SH-SY5Y (cell line): Measurements from ENCODE around the gene MDFI.

Experiments used
- GATA2 ChIP-seq: IDR thresholded peaks from 2 replicates; pipeline ENCODE4 v1.6.1; 2011; ENCODE audit warnings: mild to moderate bottlenecking, low read depth, low read length
- GATA3 ChIP-seq: IDR thresholded peaks from 2 replicates; pipeline ENCODE4 v1.6.1; 2011; ENCODE audit warnings: low read depth, mild to moderate bottlenecking, low read length, moderate library complexity

GRCh38 chr6:41694815-41695526 lies 56.7 kb downstream of the MDFI start:
- TF ChIP-seq GATA3 (no peak), GATA2 (no peak)
